Glutamatergic neuron (in vitro differentiated cells): ENCODE results near the gene FRAS1. TPM values are rescaled to one million over a fixed set of nuclear protein-coding genes. Genes with fewer than 3 reads are reported as not detected.

Source experiments
- DNase-seq: peaks from one replicate; pipeline ENCODE4 v3.0.0; 2022
- H3K27ac Mint-ChIP-seq: one replicate; pipeline ENCODE4 v1.8.0; 2020; ENCODE audit warnings: mild to moderate bottlenecking, mixed read lengths, inconsistent platforms; ENCODE audit not compliant: unreplicated experiment
- H3K27me3 Mint-ChIP-seq: one replicate; pipeline ENCODE4 v1.8.0; 2020; ENCODE audit warnings: mild to moderate bottlenecking, moderate library complexity, mixed read lengths, inconsistent platforms; ENCODE audit not compliant: unreplicated experiment
- H3K36me3 Mint-ChIP-seq: one replicate; pipeline ENCODE4 v1.8.0; 2020; ENCODE audit warnings: mild to moderate bottlenecking, mixed read lengths, inconsistent platforms; ENCODE audit not compliant: unreplicated experiment
- H3K4me1 Mint-ChIP-seq: one replicate; pipeline ENCODE4 v1.8.0; 2020; ENCODE audit warnings: mild to moderate bottlenecking, low read depth, mixed read lengths, inconsistent platforms; ENCODE audit not compliant: unreplicated experiment
- H3K4me3 Mint-ChIP-seq: one replicate; pipeline ENCODE4 v1.8.0; 2020; ENCODE audit warnings: mild to moderate bottlenecking, mixed read lengths, inconsistent platforms; ENCODE audit not compliant: unreplicated experiment
- H3K9me3 Mint-ChIP-seq: one replicate; pipeline ENCODE4 v1.8.0; 2020; ENCODE audit warnings: mild to moderate bottlenecking, moderate library complexity, mixed read lengths, inconsistent platforms; ENCODE audit not compliant: unreplicated experiment
- total RNA-seq: library from RNA; stranded (reverse); fragmentation: NEBNext Ultra II Directional; extraction: Animal tissue kit (Norgen Biotek cat#: 25700); gene quantifications from one replicate; pipeline ENCODE4 v1.2.1, GENCODE V29; 2021; ENCODE audit not compliant: unreplicated experiment
- TF ChIP-seq, protein P1 (sequence below): fragments of 200-600 bp; sonication (generic); IDR thresholded peaks from one replicate; pipeline ENCODE4 v1.5.0; 2021; ENCODE audit not compliant: partially characterized antibody, unreplicated experiment

The FRAS1 gene
- total RNA-seq, 1 donor from 2014 or later = 18.7 TPM

DNA sequence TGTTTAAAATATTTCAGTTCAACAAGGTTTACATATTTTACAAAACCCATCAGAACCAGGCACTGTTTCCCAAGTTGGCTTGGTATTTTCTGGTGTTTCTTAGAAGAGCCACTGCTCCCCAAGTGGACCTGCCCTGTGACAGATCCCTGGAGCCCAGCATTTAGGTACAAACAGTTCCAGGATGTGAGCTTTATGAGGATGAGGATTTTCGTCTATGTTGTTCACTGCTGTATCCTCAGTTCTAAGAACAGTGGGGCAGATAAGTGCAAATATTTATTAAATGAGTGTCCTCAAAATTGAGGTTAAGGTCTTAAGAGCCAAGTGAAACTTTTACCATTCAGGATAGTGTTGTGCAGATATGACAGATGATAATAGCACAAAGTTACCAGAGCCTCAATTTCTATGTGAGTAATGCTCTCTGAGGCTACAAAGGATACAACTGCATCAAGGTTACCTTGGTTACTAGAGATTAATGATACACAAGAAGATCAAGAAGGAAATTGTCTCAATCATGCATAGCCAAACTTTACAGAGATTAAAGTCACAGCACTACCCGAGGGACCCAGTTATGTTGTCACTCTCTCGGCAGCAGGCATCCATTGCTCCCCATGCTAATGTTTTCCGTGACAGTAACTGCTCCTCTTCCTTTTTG lies 531.9 kb downstream of the FRAS1 start:
- no peak for DNase-seq
- no peaks in the 10 kb centered on the region for H3K9me3 Mint-ChIP-seq
- TF ChIP-seq, protein P1, sequence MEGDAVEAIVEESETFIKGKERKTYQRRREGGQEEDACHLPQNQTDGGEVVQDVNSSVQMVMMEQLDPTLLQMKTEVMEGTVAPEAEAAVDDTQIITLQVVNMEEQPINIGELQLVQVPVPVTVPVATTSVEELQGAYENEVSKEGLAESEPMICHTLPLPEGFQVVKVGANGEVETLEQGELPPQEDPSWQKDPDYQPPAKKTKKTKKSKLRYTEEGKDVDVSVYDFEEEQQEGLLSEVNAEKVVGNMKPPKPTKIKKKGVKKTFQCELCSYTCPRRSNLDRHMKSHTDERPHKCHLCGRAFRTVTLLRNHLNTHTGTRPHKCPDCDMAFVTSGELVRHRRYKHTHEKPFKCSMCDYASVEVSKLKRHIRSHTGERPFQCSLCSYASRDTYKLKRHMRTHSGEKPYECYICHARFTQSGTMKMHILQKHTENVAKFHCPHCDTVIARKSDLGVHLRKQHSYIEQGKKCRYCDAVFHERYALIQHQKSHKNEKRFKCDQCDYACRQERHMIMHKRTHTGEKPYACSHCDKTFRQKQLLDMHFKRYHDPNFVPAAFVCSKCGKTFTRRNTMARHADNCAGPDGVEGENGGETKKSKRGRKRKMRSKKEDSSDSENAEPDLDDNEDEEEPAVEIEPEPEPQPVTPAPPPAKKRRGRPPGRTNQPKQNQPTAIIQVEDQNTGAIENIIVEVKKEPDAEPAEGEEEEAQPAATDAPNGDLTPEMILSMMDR = no peak
- no peaks in the 10 kb centered on the region for H3K36me3 Mint-ChIP-seq
- no peaks in the 10 kb centered on the region for H3K4me1 Mint-ChIP-seq
- no peaks in the 10 kb centered on the region for H3K27me3 Mint-ChIP-seq
- no peak overlapping the region for H3K4me3 Mint-ChIP-seq
- H3K27ac Mint-ChIP-seq = no peak overlapping the region

DNA sequence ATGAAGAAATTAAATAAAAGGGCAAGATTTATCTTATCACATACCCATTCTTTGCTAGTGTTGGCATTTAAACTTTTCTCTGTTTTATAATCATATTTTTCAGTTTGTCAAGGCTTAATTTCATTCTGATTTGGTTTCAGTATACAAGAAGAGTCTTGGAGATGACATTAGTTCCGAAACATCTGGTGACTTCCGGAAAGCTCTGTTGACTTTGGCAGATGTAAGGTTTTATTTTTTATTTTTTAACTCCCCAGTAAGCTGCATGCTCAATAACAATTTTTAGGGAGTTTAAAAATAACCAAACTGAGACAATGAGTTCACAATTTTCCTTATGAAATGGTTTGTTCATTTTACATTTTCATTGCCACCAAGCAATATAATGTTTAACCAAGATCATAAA lies 534.3 kb downstream of the FRAS1 start:
- Mint-ChIP-seq H3K27ac (no peak overlapping the region), H3K4me1 (no peaks in the 10 kb centered on the region)

DNA sequence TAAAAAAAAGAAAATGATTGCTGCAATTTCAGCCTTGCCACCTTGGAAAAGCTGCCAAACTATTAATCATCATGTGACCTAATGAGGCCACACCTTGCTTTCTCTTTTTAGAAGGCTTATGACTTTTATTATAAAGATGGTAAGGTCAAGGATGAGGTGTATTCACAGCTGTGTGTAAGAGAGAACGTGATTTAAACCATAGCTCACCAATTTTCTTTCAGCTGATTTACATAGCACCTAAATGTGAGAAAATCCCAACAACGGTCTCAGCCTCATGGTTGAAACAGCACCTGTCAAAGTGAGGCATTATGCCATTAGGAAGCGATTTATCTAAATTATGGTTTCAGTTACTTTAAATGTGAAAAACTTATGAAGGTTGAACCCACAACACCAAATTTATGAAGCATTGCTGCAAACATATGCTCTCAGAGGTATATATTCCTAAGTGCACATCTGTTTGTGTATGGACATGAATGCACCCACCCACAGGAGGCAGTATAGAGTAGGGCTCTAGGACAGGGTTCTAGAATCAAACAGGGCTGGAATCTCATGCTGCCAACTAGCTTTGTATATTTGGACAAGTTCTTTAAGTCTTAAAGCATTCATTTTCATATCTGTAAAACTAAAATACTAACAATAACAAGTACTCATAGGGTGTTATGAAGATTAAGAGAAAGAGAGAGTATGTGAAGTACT lies 535.1 kb downstream of the FRAS1 start:
- Mint-ChIP-seq H3K27me3 (no peaks in the 10 kb centered on the region), H3K27ac (no peak overlapping the region), H3K4me1 (no peaks in the 10 kb centered on the region), H3K4me3 (no peak overlapping the region), H3K36me3 (no peaks in the 10 kb centered on the region), H3K9me3 (no peaks in the 10 kb centered on the region)
- TF ChIP-seq, protein P1 = no peak
- no peak for DNase-seq

More for the DNA sequence above, 534.3 kb downstream of the FRAS1 start:
- DNase-seq = no peak
- no peaks in the 10 kb centered on the region for H3K9me3 Mint-ChIP-seq
- TF ChIP-seq, protein P1 = no peak
- no peaks in the 10 kb centered on the region for H3K36me3 Mint-ChIP-seq
- H3K4me3 Mint-ChIP-seq = no peak overlapping the region
- H3K27me3 Mint-ChIP-seq = no peaks in the 10 kb centered on the region

Other genes starting within 250 kb of the FRAS1 start
- 11.9 TPM for gene CNOT6L, start 238.0 kb upstream of the FRAS1 start, total RNA-seq
- 20.1 TPM for gene MRPL1, start 194.5 kb upstream of the FRAS1 start, total RNA-seq